Tibial artery (tissue), 4 donors: ENCODE data around the gene LGI2.

Experiments used
- DNase-seq, 2 donors: peaks; one replicate each; pipeline ENCODE4 v3.0.0-alpha.2; 2019
- H3K27ac ChIP-seq, 2 donors: fragments of 200-600 bp; sonication (generic) in 1 of 2; 1 replicate in 1 of 2; 2 replicates in 1 of 2; pipeline ENCODE4 v1.5.1; 2018 to 2019; ENCODE audit warnings: mild to moderate bottlenecking in 1 of 2
- H3K27me3 ChIP-seq, 2 donors: fragments of 200-600 bp; sonication (generic) in 1 of 2; one replicate each; pipeline versions ENCODE4 v1.5.1 to v1.6.0; 2016 to 2019
- H3K36me3 ChIP-seq, 3 donors: fragments of 200-600 bp; sonication (generic) in 2 of 3; one replicate each; pipeline ENCODE4 v1.5.1; 2016 to 2019; ENCODE audit warnings: mild to moderate bottlenecking in 2 of 3
- H3K4me1 ChIP-seq, 4 donors: fragments of 200-600 bp; sonication (generic) in 2 of 4; 1 replicate in 3 of 4; 2 replicates in 1 of 4; pipeline ENCODE4 v1.5.1; 2016 to 2019
- H3K4me3 ChIP-seq, 2 donors: fragments of 200-600 bp; sonication (generic) in 1 of 2; 1 replicate in 1 of 2; 2 replicates in 1 of 2; pipeline ENCODE4 v1.5.1; 2018 to 2019; ENCODE audit warnings: mild to moderate bottlenecking in 2 of 2
- H3K9me3 ChIP-seq, 3 donors: fragments of 200-600 bp; sonication (generic) in 1 of 3; one replicate each; pipeline ENCODE4 v1.5.1; 2016 to 2019
- intact Hi-C: fragments of 100-400 bp; cut with DNase I; formaldehyde crosslinking; loops from one replicate; pipeline ENCODE4 v1.15.0; 2023; ENCODE audit warnings: low total_unique reads
- TF ChIP-seq, protein P1 (sequence below), 2 experiments: fragments of 200-600 bp in 1 of 2; fragments of 450-650 bp in 1 of 2; IDR thresholded peaks; one replicate each; pipeline ENCODE4 v1.5.1; 2017 to 2019; ENCODE audit warnings: antibody characterized with exemption in 2 of 2, mild to moderate bottlenecking in 1 of 2, moderate library complexity in 1 of 2

The LGI2 gene

GRCh38 chr4:25001509-25001908, 29.2 kb downstream of the LGI2 start:
- peaks cover 0 to 21% (median 7%) of the 10 kb centered on the region in 4 donors for H3K4me1 ChIP-seq
- intact Hi-C loops: no loop called here
- H3K27ac ChIP-seq: no peak overlapping the region
- TF ChIP-seq, protein P1, sequence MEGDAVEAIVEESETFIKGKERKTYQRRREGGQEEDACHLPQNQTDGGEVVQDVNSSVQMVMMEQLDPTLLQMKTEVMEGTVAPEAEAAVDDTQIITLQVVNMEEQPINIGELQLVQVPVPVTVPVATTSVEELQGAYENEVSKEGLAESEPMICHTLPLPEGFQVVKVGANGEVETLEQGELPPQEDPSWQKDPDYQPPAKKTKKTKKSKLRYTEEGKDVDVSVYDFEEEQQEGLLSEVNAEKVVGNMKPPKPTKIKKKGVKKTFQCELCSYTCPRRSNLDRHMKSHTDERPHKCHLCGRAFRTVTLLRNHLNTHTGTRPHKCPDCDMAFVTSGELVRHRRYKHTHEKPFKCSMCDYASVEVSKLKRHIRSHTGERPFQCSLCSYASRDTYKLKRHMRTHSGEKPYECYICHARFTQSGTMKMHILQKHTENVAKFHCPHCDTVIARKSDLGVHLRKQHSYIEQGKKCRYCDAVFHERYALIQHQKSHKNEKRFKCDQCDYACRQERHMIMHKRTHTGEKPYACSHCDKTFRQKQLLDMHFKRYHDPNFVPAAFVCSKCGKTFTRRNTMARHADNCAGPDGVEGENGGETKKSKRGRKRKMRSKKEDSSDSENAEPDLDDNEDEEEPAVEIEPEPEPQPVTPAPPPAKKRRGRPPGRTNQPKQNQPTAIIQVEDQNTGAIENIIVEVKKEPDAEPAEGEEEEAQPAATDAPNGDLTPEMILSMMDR (IDR thresholded peaks at IDR 0.05): no peak
- no peaks in the 10 kb centered on the region for H3K27me3 ChIP-seq
- no peaks in the 10 kb centered on the region for H3K36me3 ChIP-seq
- no peak for DNase-seq
- no peak overlapping the region for H3K4me3 ChIP-seq
- H3K9me3 ChIP-seq: no peaks in the 10 kb centered on the region

- H3K9me3 ChIP-seq: no peaks in the 10 kb centered on the region
- TF ChIP-seq, protein P1 (IDR thresholded peaks at IDR 0.05): no peak
- no peak overlapping the region for H3K4me3 ChIP-seq
- H3K36me3 ChIP-seq: no peaks in the 10 kb centered on the region
- no peaks in the 10 kb centered on the region for H3K27me3 ChIP-seq
- no peak for DNase-seq
- intact Hi-C loops: no loop called here
- H3K4me1 ChIP-seq: peaks cover 0 to 21% (median 7%) of the 10 kb centered on the region in 4 donors
- H3K27ac ChIP-seq: no peak overlapping the region
Observed at GRCh38 chr4:25000639-25001038, 30.1 kb downstream of the LGI2 start.

DNA sequence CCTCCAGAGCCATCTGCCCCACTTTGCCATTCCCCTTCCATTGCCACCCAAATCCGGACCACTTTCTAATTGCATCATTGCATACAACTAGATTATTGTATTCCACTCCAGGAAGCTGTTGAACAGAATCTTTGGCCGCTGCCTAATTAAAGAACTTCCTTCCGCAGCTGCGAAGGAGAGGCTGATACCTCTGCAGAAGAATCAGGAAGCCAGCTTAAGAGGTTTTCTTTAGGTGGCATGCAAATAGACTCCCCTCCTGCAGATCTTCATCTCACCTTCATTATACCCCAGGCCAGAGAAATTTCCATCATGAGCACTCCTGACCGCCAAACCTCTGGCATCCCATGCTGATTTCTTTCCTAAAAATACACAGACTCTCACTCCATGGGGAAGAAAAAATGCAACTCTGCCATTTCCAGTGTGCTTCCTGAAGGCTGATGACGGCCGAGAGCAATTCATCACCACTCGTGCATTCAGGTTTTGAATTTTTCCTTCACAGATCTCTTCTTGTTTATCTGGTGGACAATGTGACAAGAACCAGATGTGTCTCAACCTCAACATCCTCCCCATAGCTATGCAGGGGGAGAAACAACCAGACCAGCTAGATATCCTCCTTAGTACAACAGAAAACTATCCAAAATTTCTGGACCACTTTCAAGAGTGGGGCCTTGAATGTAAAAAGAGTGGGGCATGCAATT, 31.2 kb downstream of the LGI2 start:
- DNase-seq: no peak
- intact Hi-C loops: no loop called here
- no peaks in the 10 kb centered on the region for H3K27me3 ChIP-seq
- no peak overlapping the region for H3K4me3 ChIP-seq
- no peaks in the 10 kb centered on the region for H3K9me3 ChIP-seq
- H3K27ac ChIP-seq: no peak overlapping the region
- peaks cover 0 to 21% (median 7%) of the 10 kb centered on the region in 4 donors for H3K4me1 ChIP-seq
- H3K36me3 ChIP-seq: no peaks in the 10 kb centered on the region
- TF ChIP-seq, protein P1 (IDR thresholded peaks at IDR 0.05): no peak

DNA sequence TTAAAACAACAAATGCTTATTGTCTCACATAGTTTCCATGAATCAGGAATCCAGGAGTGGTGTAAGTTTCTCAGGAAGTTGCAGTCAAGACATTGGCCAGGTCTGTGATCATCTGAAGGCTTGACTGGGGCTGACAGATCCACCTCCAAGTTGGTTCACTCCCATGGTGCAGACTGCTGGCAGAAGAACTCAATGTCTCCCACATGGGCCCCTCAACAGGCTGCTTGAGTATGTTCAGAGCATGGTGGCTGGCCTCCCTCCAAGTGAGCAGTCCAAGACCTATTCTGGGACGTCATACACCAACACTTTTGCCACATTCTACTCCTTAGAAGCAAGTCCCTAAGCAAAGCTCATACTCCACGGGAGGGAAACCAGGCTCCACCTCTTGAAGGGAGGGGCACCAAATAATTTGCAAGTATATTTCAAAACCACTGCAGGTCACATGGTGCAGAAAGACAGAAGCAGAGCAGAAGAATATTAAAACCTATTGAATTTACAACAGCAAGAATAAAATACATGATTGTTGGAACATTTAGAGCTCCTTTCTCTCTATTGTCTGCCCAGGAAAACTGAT, 35.3 kb downstream of the LGI2 start:
- TF ChIP-seq, protein P1 (IDR thresholded peaks at IDR 0.05): no peak
- no peak for DNase-seq
- H3K36me3 ChIP-seq: no peaks in the 10 kb centered on the region
- no peak overlapping the region for H3K27ac ChIP-seq
- H3K9me3 ChIP-seq: peaks cover 0 to 6% (median 0%) of the 10 kb centered on the region in 3 donors
- H3K4me1 ChIP-seq: peaks cover 0 to 11% (median 5%) of the 10 kb centered on the region in 4 donors
- no peaks in the 10 kb centered on the region for H3K27me3 ChIP-seq
- intact Hi-C loops: no loop called here
- H3K4me3 ChIP-seq: no peak overlapping the region

DNA sequence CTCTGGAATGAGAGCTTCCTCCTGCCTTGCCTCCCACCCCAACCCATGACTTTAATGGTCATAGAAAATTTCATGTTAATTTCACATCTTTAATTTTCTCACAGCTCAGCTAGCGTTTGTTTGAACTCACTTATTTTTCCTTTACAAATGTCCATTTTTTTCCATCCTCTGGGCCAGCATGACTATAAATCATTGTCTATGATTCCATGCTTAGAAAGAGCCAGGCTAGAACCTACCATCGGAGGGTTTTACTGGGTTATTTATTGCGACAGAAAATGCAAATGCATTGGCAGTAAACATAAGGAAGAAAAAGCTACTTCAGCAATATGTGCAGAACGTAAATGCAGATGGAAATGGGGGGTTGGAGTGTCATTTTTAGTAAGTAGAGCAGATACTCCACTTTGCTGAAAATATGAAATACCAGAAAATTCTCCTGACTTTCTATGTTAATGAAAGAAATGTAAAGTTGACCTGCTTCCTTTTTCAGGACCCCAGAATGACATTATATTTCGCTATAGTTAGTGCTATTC, 37.1 kb downstream of the LGI2 start:
- no peak overlapping the region for H3K27ac ChIP-seq
- TF ChIP-seq, protein P1 (IDR thresholded peaks at IDR 0.05): no peak
- peaks cover 0 to 7% (median 0%) of the 10 kb centered on the region in 3 donors for H3K9me3 ChIP-seq
- intact Hi-C loops: no loop called here
- no peaks in the 10 kb centered on the region for H3K27me3 ChIP-seq
- no peak overlapping the region for H3K4me3 ChIP-seq
- no peak for DNase-seq
- H3K4me1 ChIP-seq: no peaks in the 10 kb centered on the region
- H3K36me3 ChIP-seq: no peaks in the 10 kb centered on the region
